ENCODE data around the gene ZSCAN5A. TPM values are rescaled to one million over a fixed set of nuclear protein-coding genes. Genes with fewer than 3 reads are reported as not detected.
"Not testable (repeated sequence)": the region's sequence is repeated elsewhere in the genome, so short reads cannot be mapped to it uniquely, and the experiment has no call there.

ZSCAN5A gene
- 6.9 and 10.8 TPM in 2 replicates for total RNA-seq

- intact Hi-C loops (cut with micrococcal nuclease) = loop anchor here (1.0 to 10.0 kb wide), 4 partner anchors 173 to 660 kb away; partner anchors contain the start of genes U2AF2, ZNF444 and ZNF787
- Mint-ChIP-seq H3K27me3 (no peaks in the 10 kb centered on the region), H3K4me3 (peak within 1 kb of the TSS; percentile 98), H3K27ac (peak within 1 kb of the TSS; percentile 99), H3K9me3 (peaks cover 5% of the 10 kb centered on the region), H3K36me3 (ENCODE audit: low read depth) (peaks cover 21% of the 10 kb centered on the region), H3K4me1 (peaks cover 33% of the 10 kb centered on the region)
- DNase-seq = peak; percentile 98
Measured at GRCh38 chr19:56314381-56315076, at the start of gene ZSCAN5A. ZSCAN5A (minus strand) TSS chr19:56314839; CDS start chr19:56225046, 89,793 bp downstream.

GRCh38 chr19:56360841-56361240, 46.2 kb upstream of the ZSCAN5A start:
- Mint-ChIP-seq H3K36me3 (ENCODE audit: low read depth) (no peaks in the 10 kb centered on the region), H3K27me3 (no peaks in the 10 kb centered on the region), H3K4me1 (no peaks in the 10 kb centered on the region), H3K27ac (no peak overlapping the region), H3K4me3 (no peak overlapping the region), H3K9me3 (peaks cover 25% of the 10 kb centered on the region)
- intact Hi-C loops (cut with micrococcal nuclease) = no loop called here
- DNase-seq = no peak

- no peaks in the 10 kb centered on the region for H3K4me1 Mint-ChIP-seq
- no peaks in the 10 kb centered on the region for H3K36me3 Mint-ChIP-seq (ENCODE audit: low read depth)
- H3K9me3 Mint-ChIP-seq = peaks cover 18% of the 10 kb centered on the region
- no peaks in the 10 kb centered on the region for H3K27me3 Mint-ChIP-seq
- no peak overlapping the region for H3K4me3 Mint-ChIP-seq
- intact Hi-C loops (cut with micrococcal nuclease) = no loop called here
- DNase-seq = no peak
- H3K27ac Mint-ChIP-seq = no peak overlapping the region
Measured at GRCh38 chr19:56356944-56357343, 42.3 kb upstream of the ZSCAN5A start.

GRCh38 chr19:56355517-56355916, 40.9 kb upstream of the ZSCAN5A start:
- Mint-ChIP-seq H3K27ac (no peak overlapping the region), H3K36me3 (ENCODE audit: low read depth) (no peaks in the 10 kb centered on the region), H3K4me1 (no peaks in the 10 kb centered on the region), H3K4me3 (no peak overlapping the region), H3K27me3 (no peaks in the 10 kb centered on the region), H3K9me3 (peaks cover 15% of the 10 kb centered on the region)
- no peak for DNase-seq
- intact Hi-C loops (cut with micrococcal nuclease) = no loop called here

- Mint-ChIP-seq H3K4me3 (no peak overlapping the region), H3K36me3 (ENCODE audit: low read depth) (no peaks in the 10 kb centered on the region), H3K9me3 (no peaks in the 10 kb centered on the region), H3K4me1 (no peaks in the 10 kb centered on the region), H3K27me3 (no peaks in the 10 kb centered on the region), H3K27ac (no peak overlapping the region)
- intact Hi-C loops (cut with micrococcal nuclease) = no loop called here
- no peak for DNase-seq
Measured at GRCh38 chr19:56351208-56351607, 36.6 kb upstream of the ZSCAN5A start.

GRCh38 chr19:56350416-56351045, 35.9 kb upstream of the ZSCAN5A start:
- Mint-ChIP-seq H3K27me3 (no peaks in the 10 kb centered on the region), H3K4me1 (no peaks in the 10 kb centered on the region), H3K27ac (no peak overlapping the region), H3K36me3 (ENCODE audit: low read depth) (no peaks in the 10 kb centered on the region), H3K4me3 (no peak overlapping the region), H3K9me3 (no peaks in the 10 kb centered on the region)
- DNase-seq = peak; percentile 84
- intact Hi-C loops (cut with micrococcal nuclease) = loop anchor here (1.0 kb wide), 1 partner anchor 97 kb away; no protein-coding TSS in a partner anchor

GRCh38 chr19:56348289-56348877, 33.7 kb upstream of the ZSCAN5A start:
- Mint-ChIP-seq H3K9me3 (no peaks in the 10 kb centered on the region), H3K36me3 (ENCODE audit: low read depth) (no peaks in the 10 kb centered on the region), H3K27ac (no peak overlapping the region), H3K4me3 (no peak overlapping the region), H3K27me3 (no peaks in the 10 kb centered on the region), H3K4me1 (no peaks in the 10 kb centered on the region)
- intact Hi-C loops (cut with micrococcal nuclease) = no loop called here
- peak; percentile 69 for DNase-seq

- Mint-ChIP-seq H3K4me1 (no peaks in the 10 kb centered on the region), H3K4me3 (no peak overlapping the region), H3K27ac (no peak overlapping the region), H3K36me3 (ENCODE audit: low read depth) (no peaks in the 10 kb centered on the region), H3K27me3 (no peaks in the 10 kb centered on the region), H3K9me3 (peaks cover 6% of the 10 kb centered on the region)
- intact Hi-C loops (cut with micrococcal nuclease) = no loop called here
- DNase-seq = no peak
Measured at GRCh38 chr19:56347163-56347778, 32.6 kb upstream of the ZSCAN5A start.

GRCh38 chr19:56341948-56342347, 27.3 kb upstream of the ZSCAN5A start:
- Mint-ChIP-seq H3K27ac (no peak overlapping the region), H3K9me3 (peaks cover 14% of the 10 kb centered on the region), H3K4me3 (no peak overlapping the region), H3K4me1 (no peaks in the 10 kb centered on the region), H3K27me3 (no peaks in the 10 kb centered on the region), H3K36me3 (ENCODE audit: low read depth) (no peaks in the 10 kb centered on the region)
- no peak for DNase-seq
- intact Hi-C loops (cut with micrococcal nuclease) = no loop called here

GRCh38 chr19:56339031-56339430, 24.4 kb upstream of the ZSCAN5A start:
- DNase-seq; intact Hi-C loops (cut with micrococcal nuclease); H3K36me3 Mint-ChIP-seq (ENCODE audit: low read depth); H3K27ac Mint-ChIP-seq; H3K4me3 Mint-ChIP-seq; H3K27me3 Mint-ChIP-seq; H3K4me1 Mint-ChIP-seq: not testable (repeated sequence)
- H3K9me3 Mint-ChIP-seq = peaks cover 14% of the 10 kb centered on the region

- H3K4me1 Mint-ChIP-seq; H3K27ac Mint-ChIP-seq; H3K27me3 Mint-ChIP-seq; H3K36me3 Mint-ChIP-seq (ENCODE audit: low read depth); DNase-seq; H3K9me3 Mint-ChIP-seq; H3K4me3 Mint-ChIP-seq; intact Hi-C loops (cut with micrococcal nuclease): not testable (repeated sequence)
Measured at GRCh38 chr19:56337077-56337476, 22.4 kb upstream of the ZSCAN5A start.

GRCh38 chr19:56335371-56335770, 20.7 kb upstream of the ZSCAN5A start:
- H3K9me3 Mint-ChIP-seq; H3K36me3 Mint-ChIP-seq (ENCODE audit: low read depth); intact Hi-C loops (cut with micrococcal nuclease); H3K27ac Mint-ChIP-seq; H3K27me3 Mint-ChIP-seq; DNase-seq; H3K4me3 Mint-ChIP-seq; H3K4me1 Mint-ChIP-seq: not testable (repeated sequence)

- no peak overlapping the region for H3K27ac Mint-ChIP-seq
- H3K4me3 Mint-ChIP-seq = no peak overlapping the region
- H3K9me3 Mint-ChIP-seq = no peaks in the 10 kb centered on the region
- no peaks in the 10 kb centered on the region for H3K36me3 Mint-ChIP-seq (ENCODE audit: low read depth)
- intact Hi-C loops (cut with micrococcal nuclease) = loop anchor here (1.0 kb wide), 2 partner anchors 80 to 267 kb away; no protein-coding TSS in a partner anchor
- H3K4me1 Mint-ChIP-seq = no peaks in the 10 kb centered on the region
- no peaks in the 10 kb centered on the region for H3K27me3 Mint-ChIP-seq
- peak; percentile 86 for DNase-seq
Measured at GRCh38 chr19:56333506-56333905, 18.9 kb upstream of the ZSCAN5A start.

- Mint-ChIP-seq H3K27ac (no peak overlapping the region), H3K4me1 (no peaks in the 10 kb centered on the region), H3K27me3 (no peaks in the 10 kb centered on the region), H3K4me3 (no peak overlapping the region), H3K9me3 (no peaks in the 10 kb centered on the region), H3K36me3 (ENCODE audit: low read depth) (no peaks in the 10 kb centered on the region)
- intact Hi-C loops (cut with micrococcal nuclease) = loop anchor here (1.0 kb wide), 2 partner anchors 79 to 266 kb away; no protein-coding TSS in a partner anchor
- no peak for DNase-seq
Measured at GRCh38 chr19:56332695-56333094, 18.1 kb upstream of the ZSCAN5A start.

Data from activated CD4-positive, alpha-beta T cell treated with anti-CD3 and anti-CD28 coated beads, Interleukin-2, amount 10 ng/mL, durations not matched to agents 24 days and 14 days (primary cell).